SJCRH30 (cell line): ENCODE results near the gene CTF1. TPM values are rescaled to one million over a fixed set of nuclear protein-coding genes. Genes with fewer than 3 reads are reported as not detected.
"Not testable (repeated sequence)": the region's sequence is repeated elsewhere in the genome, so short reads cannot be mapped to it uniquely, and the experiment has no call there.

Source experiments
- DNase-seq, 2 experiments: peaks; one replicate each; pipeline ENCODE4 v3.0.0-alpha.2; 2015 to 2020
- H3K27ac ChIP-seq: fragments of 250-450 bp; sonication (Bioruptor Pico); 2 replicates; pipeline ENCODE4 v1.5.1; 2020; ENCODE audit warnings: mild to moderate bottlenecking, moderate library complexity
- H3K27me3 ChIP-seq: fragments of 250-450 bp; sonication (Bioruptor Pico); 2 replicates; pipeline ENCODE4 v1.5.1; 2020; ENCODE audit warnings: mild to moderate bottlenecking, moderate library complexity
- H3K36me3 ChIP-seq: fragments of 250-450 bp; sonication (Bioruptor Pico); 2 replicates; pipeline ENCODE4 v1.5.1; 2020; ENCODE audit warnings: mild to moderate bottlenecking, moderate library complexity
- H3K4me1 ChIP-seq: fragments of 250-450 bp; sonication (Bioruptor Pico); 2 replicates; pipeline ENCODE4 v1.5.1; 2020; ENCODE audit warnings: mild to moderate bottlenecking, moderate library complexity
- H3K4me3 ChIP-seq: fragments of 250-450 bp; sonication (Bioruptor Pico); 2 replicates; pipeline ENCODE4 v1.5.1; 2020; ENCODE audit warnings: mild to moderate bottlenecking, moderate library complexity
- H3K9me3 ChIP-seq: fragments of 250-450 bp; sonication (Bioruptor Pico); replicated peaks from 2 replicates; pipeline ENCODE4 v1.5.1; 2020; ENCODE audit warnings: mild to moderate bottlenecking, moderate library complexity
- total RNA-seq: library from RNA; depleted of rRNA; stranded (reverse); fragments of >200 nt; shearing (Covaris generic); gene quantifications from 2 replicates; pipeline ENCODE4 v1.2.3, GENCODE V29; 2014

Gene CTF1
- total RNA-seq, 1 experiment from 2014 or later: 1.4 TPM

GRCh38 chr16:30875871-30876801 lies 20.3 kb upstream of the CTF1 start:
- H3K36me3 ChIP-seq: no peaks in the 10 kb centered on the region
- peaks cover 5% of the 10 kb centered on the region; the same call in 1 of the 2 replicates for H3K4me1 ChIP-seq
- peak overlapping the region; percentile 81 for H3K27ac ChIP-seq
- H3K4me3 ChIP-seq: peak overlapping the region; percentile 74
- no peaks in the 10 kb centered on the region for H3K27me3 ChIP-seq
- no peaks in the 10 kb centered on the region for H3K9me3 ChIP-seq
- peak; percentile 26 to 48 for DNase-seq

GRCh38 chr16:30876867-30877266 lies 19.5 kb upstream of the CTF1 start:
- Histone ChIP-seq H3K9me3 (no peaks in the 10 kb centered on the region), H3K27ac (no peak overlapping the region), H3K36me3 (no peaks in the 10 kb centered on the region), H3K4me3 (peak overlapping the region; percentile 74; the same call in 1 of the 2 replicates), H3K4me1 (peaks cover 5% of the 10 kb centered on the region; the same call in 1 of the 2 replicates), H3K27me3 (no peaks in the 10 kb centered on the region)
- DNase-seq: peak; percentile 14 to 18

GRCh38 chr16:30882429-30883310 lies 13.7 kb upstream of the CTF1 start:
- no peaks in the 10 kb centered on the region for H3K27me3 ChIP-seq
- no peak overlapping the region for H3K4me3 ChIP-seq
- H3K9me3 ChIP-seq: no peaks in the 10 kb centered on the region
- H3K36me3 ChIP-seq: peaks cover 2% of the 10 kb centered on the region; the same call in 1 of the 2 replicates
- no peak overlapping the region for H3K27ac ChIP-seq
- DNase-seq: no peak
- H3K4me1 ChIP-seq: no peaks in the 10 kb centered on the region

- no peak overlapping the region for H3K4me3 ChIP-seq
- H3K27me3 ChIP-seq: no peaks in the 10 kb centered on the region
- H3K27ac ChIP-seq: no peak overlapping the region
- DNase-seq: no peak
- H3K9me3 ChIP-seq: no peaks in the 10 kb centered on the region
- H3K4me1 ChIP-seq: no peaks in the 10 kb centered on the region
- H3K36me3 ChIP-seq: peaks cover 2% of the 10 kb centered on the region; the same call in 1 of the 2 replicates
These were observed 11.7 kb upstream of the CTF1 start for GRCh38 chr16:30884760-30885159.

GRCh38 chr16:30885196-30885595 lies 11.2 kb upstream of the CTF1 start:
- peaks cover 2% of the 10 kb centered on the region; the same call in 1 of the 2 replicates for H3K36me3 ChIP-seq
- H3K27ac ChIP-seq: no peak overlapping the region
- H3K4me3 ChIP-seq: no peak overlapping the region
- no peak for DNase-seq
- no peaks in the 10 kb centered on the region for H3K4me1 ChIP-seq
- no peaks in the 10 kb centered on the region for H3K27me3 ChIP-seq
- H3K9me3 ChIP-seq: no peaks in the 10 kb centered on the region

GRCh38 chr16:30886145-30886544 lies 10.3 kb upstream of the CTF1 start:
- Histone ChIP-seq H3K4me1 (no peaks in the 10 kb centered on the region), H3K27ac (no peak overlapping the region), H3K36me3 (peaks cover 2% of the 10 kb centered on the region; the same call in 1 of the 2 replicates), H3K9me3 (no peaks in the 10 kb centered on the region), H3K4me3 (no peak overlapping the region), H3K27me3 (no peaks in the 10 kb centered on the region)
- DNase-seq: no peak

GRCh38 chr16:30887927-30888326 lies 8.5 kb upstream of the CTF1 start:
- DNase-seq: no peak
- H3K4me3 ChIP-seq: no peak overlapping the region
- H3K36me3 ChIP-seq: peaks cover 5% of the 10 kb centered on the region; the same call in 1 of the 2 replicates
- H3K27me3 ChIP-seq: no peaks in the 10 kb centered on the region
- no peak overlapping the region for H3K27ac ChIP-seq
- H3K4me1 ChIP-seq: no peaks in the 10 kb centered on the region
- H3K9me3 ChIP-seq: no peaks in the 10 kb centered on the region

- Histone ChIP-seq H3K27ac (no peak overlapping the region), H3K4me3 (no peak overlapping the region), H3K4me1 (no peaks in the 10 kb centered on the region), H3K9me3 (no peaks in the 10 kb centered on the region), H3K36me3 (peaks cover 5% of the 10 kb centered on the region; the same call in 1 of the 2 replicates), H3K27me3 (no peaks in the 10 kb centered on the region)
- no peak for DNase-seq
These were observed 7.4 kb upstream of the CTF1 start for GRCh38 chr16:30888856-30889499.

GRCh38 chr16:30889721-30890120 lies 6.7 kb upstream of the CTF1 start:
- no peaks in the 10 kb centered on the region; the same call in 1 of the 2 replicates for H3K4me1 ChIP-seq
- no peaks in the 10 kb centered on the region for H3K9me3 ChIP-seq
- H3K36me3 ChIP-seq: peaks cover 3% of the 10 kb centered on the region; the same call in 1 of the 2 replicates

GRCh38 chr16:30891043-30891823 lies 5.2 kb upstream of the CTF1 start:
- H3K4me1 ChIP-seq, H3K27me3 ChIP-seq, DNase-seq, H3K27ac ChIP-seq, H3K36me3 ChIP-seq, H3K9me3 ChIP-seq, H3K4me3 ChIP-seq: not testable (repeated sequence)

More at GRCh38 chr16:30889721-30890120, 6.7 kb upstream of the CTF1 start:
- Histone ChIP-seq H3K27me3 (no peaks in the 10 kb centered on the region), H3K4me3 (no peak overlapping the region), H3K27ac (no peak overlapping the region)
- no peak for DNase-seq

- Histone ChIP-seq H3K27ac (no peak overlapping the region), H3K36me3 (peaks cover 3% of the 10 kb centered on the region; the same call in 1 of the 2 replicates), H3K4me3 (peak overlapping the region; percentile 92), H3K9me3 (no peaks in the 10 kb centered on the region), H3K4me1 (peaks cover 5% of the 10 kb centered on the region; the same call in 1 of the 2 replicates), H3K27me3 (no peaks in the 10 kb centered on the region)
- DNase-seq: no peak
These were observed 3.6 kb upstream of the CTF1 start for GRCh38 chr16:30892670-30893416.

- peak overlapping the region; percentile 44; the same call in 1 of the 2 replicates for H3K27ac ChIP-seq
- no peaks in the 10 kb centered on the region for H3K9me3 ChIP-seq
- H3K4me3 ChIP-seq: peak overlapping the region; percentile 92
- peaks cover 5% of the 10 kb centered on the region; the same call in 1 of the 2 replicates for H3K4me1 ChIP-seq
- DNase-seq: peak; percentile 26 to 38
- H3K27me3 ChIP-seq: no peaks in the 10 kb centered on the region
- peaks cover 3% of the 10 kb centered on the region; the same call in 1 of the 2 replicates for H3K36me3 ChIP-seq
These were observed 3.0 kb upstream of the CTF1 start for GRCh38 chr16:30893417-30893743.
